ENCODE results near the gene NPIPB6.
"Not testable (repeated sequence)": the region's sequence is repeated elsewhere in the genome, so short reads cannot be mapped to it uniquely, and the experiment has no call there.

The NPIPB6 gene

GRCh38 chr16:28363408-28363807, at the start of gene NPIPB6:
Gene NPIPB6, minus strand, starts transcription at chr16:28363508. Its CDS starts 686 bp downstream, at chr16:28362822.
- not testable (repeated sequence) for DNase-seq (ENCODE audit: low read depth in 2 of 2)

DNA sequence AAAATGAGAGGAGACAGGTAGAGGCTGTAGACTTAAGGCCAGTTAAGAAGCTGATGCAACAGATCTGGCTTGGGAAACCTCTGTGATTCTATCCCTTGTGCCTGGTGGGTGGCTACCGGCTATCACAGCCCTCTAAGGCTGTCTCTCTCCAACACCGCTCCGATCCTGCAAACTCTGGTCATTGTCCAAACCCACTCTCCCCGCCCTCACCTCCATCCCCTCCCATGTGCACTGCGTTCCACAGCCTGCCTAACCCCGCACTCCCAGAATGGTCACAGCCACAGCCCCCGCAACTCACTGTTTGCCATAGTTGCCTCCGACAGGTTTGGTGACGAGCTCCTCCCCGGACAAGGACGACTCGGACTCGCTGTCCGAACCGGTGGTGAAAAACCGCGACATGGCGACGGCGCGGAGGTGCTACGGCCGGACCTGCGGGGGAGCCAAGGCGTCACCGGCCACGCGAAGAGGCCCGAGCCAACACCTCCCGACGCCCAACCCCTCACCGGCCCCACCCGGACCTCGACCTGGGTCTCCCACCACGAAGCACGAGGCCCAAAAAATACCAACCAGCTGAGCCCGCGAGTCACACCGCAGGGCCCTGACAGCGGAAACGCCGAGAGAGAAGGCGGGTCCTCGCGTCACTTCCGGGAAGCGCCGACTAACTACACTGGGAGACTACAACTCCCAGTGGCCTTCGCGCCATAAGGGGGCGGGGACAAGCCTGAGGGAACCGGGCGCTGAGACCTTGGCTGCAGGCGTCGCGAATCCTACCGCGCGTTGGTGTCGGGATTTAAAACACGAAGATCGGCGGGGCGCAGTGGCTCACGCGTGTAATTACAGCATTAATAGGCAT, 40.1 kb upstream of the NPIPB6 start, which contains the start of gene EIF3CL:
Gene EIF3CL, minus strand, starts transcription at position 622 of the 853 bp plus-strand sequence. Its CDS starts 223 bp downstream, at position 399.
- DNase-seq (ENCODE audit: low read depth in 2 of 2): not testable (repeated sequence)

- DNase-seq (ENCODE audit: low read depth in 2 of 2): not testable (repeated sequence)
Measured at GRCh38 chr16:28392054-28392453, 28.7 kb upstream of the NPIPB6 start.

- DNase-seq (ENCODE audit: low read depth in 2 of 2): not testable (repeated sequence)
Measured at GRCh38 chr16:28382177-28382867, 19.0 kb upstream of the NPIPB6 start.

- not testable (repeated sequence) for DNase-seq (ENCODE audit: low read depth in 2 of 2)
Measured at GRCh38 chr16:28377822-28378221, 14.5 kb upstream of the NPIPB6 start.

GRCh38 chr16:28377108-28377625, 13.9 kb upstream of the NPIPB6 start:
- not testable (repeated sequence) for DNase-seq (ENCODE audit: low read depth in 2 of 2)

DNA sequence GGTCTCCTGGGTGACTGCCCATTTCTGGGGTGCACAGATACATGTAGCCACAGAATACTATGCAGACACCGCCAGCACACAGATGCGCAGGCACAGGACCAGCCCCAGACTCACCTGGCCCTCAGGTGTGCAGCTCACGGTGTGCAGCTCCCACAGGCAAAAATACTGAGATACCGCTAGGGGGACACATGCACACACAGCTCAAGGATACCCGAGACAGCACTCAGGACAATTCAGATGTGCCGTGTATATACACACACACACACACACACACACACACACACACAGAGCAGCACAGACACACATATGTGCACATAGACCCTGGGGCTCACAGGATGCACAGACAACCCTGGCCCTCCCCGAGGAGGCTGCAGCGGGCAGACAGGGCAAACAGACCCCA, 11.8 kb upstream of the NPIPB6 start:
- not testable (repeated sequence) for DNase-seq (ENCODE audit: low read depth in 2 of 2)

DNA sequence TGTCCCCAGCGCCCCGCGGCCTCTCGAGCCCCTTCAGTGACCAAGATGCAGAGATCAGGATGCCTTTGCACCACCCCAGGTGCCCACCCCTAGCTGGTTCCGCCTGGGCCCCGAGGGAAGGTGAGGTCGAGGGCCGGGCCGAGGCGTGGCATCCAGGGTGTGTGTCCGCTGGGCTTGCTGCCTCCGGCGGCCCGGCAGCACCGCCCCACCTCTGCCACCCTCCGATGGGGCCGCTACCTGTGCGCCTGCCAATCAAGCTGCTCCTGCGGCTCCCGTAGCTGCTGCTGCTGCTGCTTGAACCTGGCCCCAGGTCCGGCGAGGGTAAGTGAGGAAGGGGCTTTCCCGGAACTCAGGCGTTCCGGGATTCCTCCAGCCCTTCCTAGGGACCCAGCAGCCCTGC, 11.0 kb upstream of the NPIPB6 start:
- DNase-seq (ENCODE audit: low read depth in 2 of 2): not testable (repeated sequence)

- DNase-seq (ENCODE audit: low read depth in 2 of 2): not testable (repeated sequence)
Measured at GRCh38 chr16:28367926-28368325, 4.6 kb upstream of the NPIPB6 start.

- not testable (repeated sequence) for DNase-seq (ENCODE audit: low read depth in 2 of 2)
Measured at GRCh38 chr16:28364268-28365173, 1.2 kb upstream of the NPIPB6 start.

DNA sequence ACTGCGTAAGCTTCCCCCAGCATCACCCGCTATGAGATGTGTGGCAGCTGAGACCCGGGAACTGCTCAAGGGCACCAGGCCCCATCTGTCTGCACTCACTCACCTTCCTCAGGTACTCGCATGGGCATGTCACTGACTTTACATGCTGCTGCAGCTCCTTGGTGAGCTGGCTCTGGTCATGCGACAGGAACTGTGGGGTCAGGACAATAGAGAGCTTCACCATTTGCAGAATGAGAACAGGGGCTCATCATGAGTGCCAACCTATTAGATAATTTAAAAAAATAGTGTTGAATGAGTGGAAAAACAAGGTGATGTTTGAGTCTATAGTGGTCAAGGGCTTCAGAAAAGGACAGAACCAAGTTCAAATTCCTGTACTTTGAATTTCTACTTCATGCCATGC, 708 bp downstream of the NPIPB6 start:
- not testable (repeated sequence) for DNase-seq (ENCODE audit: low read depth in 2 of 2)

DNA sequence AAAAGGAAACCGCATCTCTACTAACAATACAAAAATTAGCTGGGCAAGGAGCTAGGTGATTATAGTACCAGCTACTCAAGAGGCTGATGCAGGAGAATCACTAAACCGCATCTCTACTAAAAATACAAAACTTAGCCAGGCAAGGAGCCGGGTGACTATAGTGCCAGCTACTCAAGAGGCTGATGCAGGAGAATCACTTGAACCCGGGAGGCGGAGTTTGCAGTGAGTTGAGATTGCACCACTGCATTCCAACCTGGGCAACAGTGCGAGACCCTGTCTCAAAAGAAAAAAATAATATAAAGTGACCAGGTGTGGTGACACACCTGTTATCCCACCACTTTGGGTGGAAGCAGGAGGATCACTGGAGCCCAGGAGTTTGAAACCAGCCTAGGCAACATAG, 25.1 kb downstream of the NPIPB6 start:
- DNase-seq (ENCODE audit: low read depth in 2 of 2): not testable (repeated sequence)

- DNase-seq (ENCODE audit: low read depth in 2 of 2): not testable (repeated sequence)
Measured at GRCh38 chr16:28336940-28337710, 26.2 kb downstream of the NPIPB6 start.

DNA sequence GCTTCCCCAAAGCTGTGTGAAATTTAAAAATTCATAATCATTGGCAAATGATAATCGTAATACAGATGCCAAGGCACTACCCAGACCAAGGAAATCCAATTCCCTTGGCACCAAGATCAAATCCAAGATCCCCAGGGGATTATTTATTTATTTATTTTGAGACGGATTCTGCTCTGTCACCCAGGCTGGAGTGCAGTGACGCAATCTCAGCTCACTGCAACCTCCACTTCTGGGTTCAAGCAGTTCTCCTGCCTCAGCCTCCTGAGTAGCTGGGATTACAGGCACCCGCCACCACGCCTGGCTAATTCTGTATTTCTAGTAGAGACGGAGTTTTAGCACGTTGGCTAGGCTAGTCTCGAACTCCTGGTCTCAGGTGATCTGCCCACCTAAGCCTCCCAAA, 27.6 kb downstream of the NPIPB6 start:
- not testable (repeated sequence) for DNase-seq (ENCODE audit: low read depth in 2 of 2)

- DNase-seq (ENCODE audit: low read depth in 2 of 2): not testable (repeated sequence)
Measured at GRCh38 chr16:28332632-28333031, 30.7 kb downstream of the NPIPB6 start.

- not testable (repeated sequence) for DNase-seq (ENCODE audit: low read depth in 2 of 2)
Measured at GRCh38 chr16:28330981-28331380, 32.3 kb downstream of the NPIPB6 start.

- DNase-seq (ENCODE audit: low read depth in 2 of 2): not testable (repeated sequence)
Measured at GRCh38 chr16:28330232-28330631, 33.1 kb downstream of the NPIPB6 start.

- DNase-seq (ENCODE audit: low read depth in 2 of 2): peak; percentile 51 to 52
Measured at GRCh38 chr16:28326881-28327610, 36.3 kb downstream of the NPIPB6 start.

- no peak for DNase-seq (ENCODE audit: low read depth in 2 of 2)
Measured at GRCh38 chr16:28324887-28325279, 38.4 kb downstream of the NPIPB6 start.

Measured in activated CD4-positive, alpha-beta T cell treated with anti-CD3 and anti-CD28 coated beads for 24 hours (primary cell).